Measurements from ENCODE around the gene HBG2.
"Not testable (repeated sequence)": the region's sequence is repeated elsewhere in the genome, so short reads cannot be mapped to it uniquely, and the experiment has no call there.

Gene HBG2

GRCh38 chr11:5283882-5284281, 29.3 kb upstream of the HBG2 start:
- in situ Hi-C loops (cut with HindIII; ENCODE audit: low pct_ligation_motif_present, low pct_unique_long_range_greater_than_20kb, low sequenced_read_pairs), result no loop called here
- DNase-seq, result no peak

GRCh38 chr11:5283086-5283485, 28.5 kb upstream of the HBG2 start:
- no peak for DNase-seq
- in situ Hi-C loops (cut with HindIII; ENCODE audit: low pct_ligation_motif_present, low pct_unique_long_range_greater_than_20kb, low sequenced_read_pairs), result no loop called here

GRCh38 chr11:5282628-5283027, 28.0 kb upstream of the HBG2 start:
- in situ Hi-C loops (cut with HindIII; ENCODE audit: low pct_ligation_motif_present, low pct_unique_long_range_greater_than_20kb, low sequenced_read_pairs), result no loop called here
- DNase-seq, result no peak

GRCh38 chr11:5281596-5281995, 27.0 kb upstream of the HBG2 start:
- in situ Hi-C loops (cut with HindIII; ENCODE audit: low pct_ligation_motif_present, low pct_unique_long_range_greater_than_20kb, low sequenced_read_pairs), result no loop called here
- no peak for DNase-seq

- peak; percentile 93 for DNase-seq
- in situ Hi-C loops (cut with HindIII; ENCODE audit: low pct_ligation_motif_present, low pct_unique_long_range_greater_than_20kb, low sequenced_read_pairs), result no loop called here
Observed at GRCh38 chr11:5280582-5281102, 26.1 kb upstream of the HBG2 start.

- in situ Hi-C loops (cut with HindIII; ENCODE audit: low pct_ligation_motif_present, low pct_unique_long_range_greater_than_20kb, low sequenced_read_pairs), result no loop called here
- DNase-seq, result no peak
Observed at GRCh38 chr11:5279471-5280090, 25.0 kb upstream of the HBG2 start.

- in situ Hi-C loops (cut with HindIII; ENCODE audit: low pct_ligation_motif_present, low pct_unique_long_range_greater_than_20kb, low sequenced_read_pairs), result no loop called here
- no peak for DNase-seq
Observed at GRCh38 chr11:5277807-5278382, 23.3 kb upstream of the HBG2 start.

- DNase-seq, result no peak
- in situ Hi-C loops (cut with HindIII; ENCODE audit: low pct_ligation_motif_present, low pct_unique_long_range_greater_than_20kb, low sequenced_read_pairs), result no loop called here
Observed at GRCh38 chr11:5276697-5277096, 22.1 kb upstream of the HBG2 start.

- in situ Hi-C loops (cut with HindIII; ENCODE audit: low pct_ligation_motif_present, low pct_unique_long_range_greater_than_20kb, low sequenced_read_pairs), result no loop called here
Observed at GRCh38 chr11:5275369-5276110, 21.0 kb upstream of the HBG2 start.

GRCh38 chr11:5274395-5274794, 19.8 kb upstream of the HBG2 start:
- DNase-seq, result no peak
- in situ Hi-C loops (cut with HindIII; ENCODE audit: low pct_ligation_motif_present, low pct_unique_long_range_greater_than_20kb, low sequenced_read_pairs), result no loop called here

More at GRCh38 chr11:5275369-5276110, 21.0 kb upstream of the HBG2 start:
- DNase-seq, result no peak

- in situ Hi-C loops (cut with HindIII; ENCODE audit: low pct_ligation_motif_present, low pct_unique_long_range_greater_than_20kb, low sequenced_read_pairs), result no loop called here
Observed at GRCh38 chr11:5272395-5273017, 17.9 kb upstream of the HBG2 start.

GRCh38 chr11:5269715-5270147, 15.2 kb upstream of the HBG2 start, which contains the start of gene HBE1:
HBE1 (minus strand) TSS chr11:5269945; CDS start chr11:5269890, 55 bp downstream.
- in situ Hi-C loops (cut with HindIII; ENCODE audit: low pct_ligation_motif_present, low pct_unique_long_range_greater_than_20kb, low sequenced_read_pairs), result no loop called here

More at GRCh38 chr11:5272395-5273017, 17.9 kb upstream of the HBG2 start:
- DNase-seq, result no peak

GRCh38 chr11:5267033-5267563, 12.5 kb upstream of the HBG2 start:
- in situ Hi-C loops (cut with HindIII; ENCODE audit: low pct_ligation_motif_present, low pct_unique_long_range_greater_than_20kb, low sequenced_read_pairs), result no loop called here

More at GRCh38 chr11:5269715-5270147, 15.2 kb upstream of the HBG2 start, which contains the start of gene HBE1:
- no peak for DNase-seq

GRCh38 chr11:5266609-5267008, 12.0 kb upstream of the HBG2 start:
- in situ Hi-C loops (cut with HindIII; ENCODE audit: low pct_ligation_motif_present, low pct_unique_long_range_greater_than_20kb, low sequenced_read_pairs), result no loop called here
- no peak for DNase-seq

More at GRCh38 chr11:5267033-5267563, 12.5 kb upstream of the HBG2 start:
- no peak for DNase-seq

GRCh38 chr11:5265832-5266231, 11.3 kb upstream of the HBG2 start:
- in situ Hi-C loops (cut with HindIII; ENCODE audit: low pct_ligation_motif_present, low pct_unique_long_range_greater_than_20kb, low sequenced_read_pairs), result no loop called here

GRCh38 chr11:5258543-5259262, 4.1 kb upstream of the HBG2 start:
- DNase-seq, result no peak
- in situ Hi-C loops (cut with HindIII; ENCODE audit: low pct_ligation_motif_present, low pct_unique_long_range_greater_than_20kb, low sequenced_read_pairs), result no loop called here

More at GRCh38 chr11:5265832-5266231, 11.3 kb upstream of the HBG2 start:
- DNase-seq, result no peak

- no peak for DNase-seq
- in situ Hi-C loops (cut with HindIII; ENCODE audit: low pct_ligation_motif_present, low pct_unique_long_range_greater_than_20kb, low sequenced_read_pairs), result no loop called here
Observed at GRCh38 chr11:5257296-5257695, 2.7 kb upstream of the HBG2 start.

- in situ Hi-C loops (cut with HindIII; ENCODE audit: low pct_ligation_motif_present, low pct_unique_long_range_greater_than_20kb, low sequenced_read_pairs); DNase-seq: not testable (repeated sequence)
Observed at GRCh38 chr11:5254023-5254422, 558 bp downstream of the HBG2 start.
